Thyroid gland (tissue), 4 donors: ENCODE results near the gene FOXO6.

ENCODE experiments used
- POLR2A ChIP-seq, 2 donors: fragments of 450-650 bp; IDR thresholded peaks; one replicate each; pipeline ENCODE4 v1.6.1; 2017; ENCODE audit warnings: antibody characterized with exemption in 2 of 2, mild to moderate bottlenecking in 2 of 2, moderate library complexity in 1 of 2
- TF ChIP-seq, protein P1 (sequence below), 6 experiments: fragments of 200-600 bp in 3 of 6; fragments of 450-650 bp in 3 of 6; sonication (generic) in 3 of 6; IDR thresholded peaks; one replicate each; pipeline ENCODE4 v1.5.1; 2016 to 2019; ENCODE audit warnings: antibody characterized with exemption in 6 of 6, mild to moderate bottlenecking in 2 of 6, inconsistent platforms in 1 of 6, moderate library complexity in 1 of 6

DNA sequence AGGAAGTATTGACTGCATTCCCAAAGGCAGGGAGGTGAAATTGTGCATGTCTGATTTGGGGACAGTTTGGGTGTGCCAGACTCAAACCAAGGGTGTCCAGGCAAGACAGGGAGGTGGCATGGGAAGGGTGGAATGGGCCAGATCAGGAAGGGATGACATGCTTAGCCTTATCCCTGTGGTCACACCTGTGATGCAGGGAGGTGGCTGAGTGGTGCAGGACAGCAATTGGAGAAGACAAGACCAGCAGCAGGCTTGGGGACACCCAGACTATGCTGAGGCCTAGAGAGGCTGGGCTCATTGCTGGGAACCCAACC is 4.0 kb downstream of the FOXO6 start:
- TF ChIP-seq, protein P1, sequence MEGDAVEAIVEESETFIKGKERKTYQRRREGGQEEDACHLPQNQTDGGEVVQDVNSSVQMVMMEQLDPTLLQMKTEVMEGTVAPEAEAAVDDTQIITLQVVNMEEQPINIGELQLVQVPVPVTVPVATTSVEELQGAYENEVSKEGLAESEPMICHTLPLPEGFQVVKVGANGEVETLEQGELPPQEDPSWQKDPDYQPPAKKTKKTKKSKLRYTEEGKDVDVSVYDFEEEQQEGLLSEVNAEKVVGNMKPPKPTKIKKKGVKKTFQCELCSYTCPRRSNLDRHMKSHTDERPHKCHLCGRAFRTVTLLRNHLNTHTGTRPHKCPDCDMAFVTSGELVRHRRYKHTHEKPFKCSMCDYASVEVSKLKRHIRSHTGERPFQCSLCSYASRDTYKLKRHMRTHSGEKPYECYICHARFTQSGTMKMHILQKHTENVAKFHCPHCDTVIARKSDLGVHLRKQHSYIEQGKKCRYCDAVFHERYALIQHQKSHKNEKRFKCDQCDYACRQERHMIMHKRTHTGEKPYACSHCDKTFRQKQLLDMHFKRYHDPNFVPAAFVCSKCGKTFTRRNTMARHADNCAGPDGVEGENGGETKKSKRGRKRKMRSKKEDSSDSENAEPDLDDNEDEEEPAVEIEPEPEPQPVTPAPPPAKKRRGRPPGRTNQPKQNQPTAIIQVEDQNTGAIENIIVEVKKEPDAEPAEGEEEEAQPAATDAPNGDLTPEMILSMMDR (IDR thresholded peaks at IDR 0.05) = no peak
- TF ChIP-seq POLR2A (IDR thresholded peaks at IDR 0.05) = no peak
